Breast epithelium (tissue), 4 donors: ENCODE results near the gene PSAP. TPM values are rescaled to one million over a fixed set of nuclear protein-coding genes. Genes with fewer than 3 reads are reported as not detected.

Experiments
- DNase-seq, 2 donors: peaks; one replicate each; pipeline ENCODE4 v3.0.0-alpha.2; 2019; ENCODE audit warnings: low spot score in 2 of 2
- H3K27ac ChIP-seq, 2 donors: fragments of 200-600 bp; sonication (generic) in 1 of 2; one replicate each; pipeline ENCODE4 v1.5.1; 2016 to 2019; ENCODE audit warnings: mild to moderate bottlenecking in 1 of 2
- H3K27me3 ChIP-seq, 2 donors: fragments of 200-600 bp; sonication (generic) in 1 of 2; one replicate each; pipeline versions ENCODE4 v1.5.1 to v1.6.0; 2017 to 2019; ENCODE audit warnings: control low read depth in 1 of 2, mild to moderate bottlenecking in 1 of 2
- H3K36me3 ChIP-seq: fragments of 200-600 bp; one replicate; pipeline ENCODE4 v1.5.1; 2019
- H3K4me1 ChIP-seq, 2 donors: fragments of 200-600 bp; sonication (generic); one replicate each; pipeline ENCODE4 v1.5.1; 2016 to 2019; ENCODE audit warnings: control low read depth in 1 of 2
- H3K4me3 ChIP-seq, 3 donors: fragments of 200-600 bp; sonication (generic); 1 replicate in 2 of 3; 2 replicates in 1 of 3; pipeline ENCODE4 v1.5.1; 2016 to 2019; ENCODE audit warnings: mild to moderate bottlenecking in 3 of 3, moderate library complexity in 2 of 3
- H3K9me3 ChIP-seq, 2 donors: fragments of 200-600 bp; sonication (generic) in 1 of 2; one replicate each; pipeline ENCODE4 v1.5.1; 2016 to 2019; ENCODE audit warnings: control low read depth in 1 of 2
- CTCF ChIP-seq, 3 donors: fragments of 450-650 bp; IDR thresholded peaks; one replicate each; pipeline ENCODE4 v1.5.1; 2016 to 2017; ENCODE audit warnings: antibody characterized with exemption in 3 of 3, mild to moderate bottlenecking in 3 of 3, moderate library complexity in 3 of 3
- POLR2A ChIP-seq: fragments of 450-650 bp; IDR thresholded peaks from one replicate; pipeline ENCODE4 v1.6.1; 2016; ENCODE audit warnings: antibody characterized with exemption, mild to moderate bottlenecking, moderate library complexity
- POLR2AphosphoS5 ChIP-seq, 3 donors: sonication (generic); formaldehyde crosslinking; IDR thresholded peaks; one replicate each; pipeline ENCODE4 v1.6.1; 2017; ENCODE audit warnings: antibody characterized with exemption in 3 of 3
- intact Hi-C: fragments of 100-400 bp; cut with DNase I; formaldehyde crosslinking; loops from one replicate; pipeline ENCODE4 v1.15.1; 2023; ENCODE audit warnings: low total_unique reads
- total RNA-seq, 3 donors: library from RNA; depleted of rRNA; stranded (reverse); fragments of >200 nt; gene quantifications; one replicate each; pipeline ENCODE4 v1.1.0, GENCODE V29; 2016

PSAP gene
- total RNA-seq, 3 donors from 2014 or later, result 623 to 1,873 (median 945) TPM

- H3K9me3 ChIP-seq, result no peaks in the 10 kb centered on the region
- DNase-seq, result no peak
- no peak overlapping the region for H3K27ac ChIP-seq
- intact Hi-C loops, result no loop called here
- no peaks in the 10 kb centered on the region for H3K36me3 ChIP-seq
- no peaks in the 10 kb centered on the region for H3K4me1 ChIP-seq
- H3K27me3 ChIP-seq, result no peaks in the 10 kb centered on the region
- TF ChIP-seq POLR2AphosphoS5 (IDR thresholded peaks at IDR 0.05) (no peak), CTCF (IDR thresholded peaks at IDR 0.05) (no peak), POLR2A (no peak)
- H3K4me3 ChIP-seq, result no peak overlapping the region
These were observed 68.0 kb downstream of the PSAP start for GRCh38 chr10:71782917-71783490.

- TF ChIP-seq CTCF (IDR thresholded peaks at IDR 0.05) (no peak), POLR2A (no peak), POLR2AphosphoS5 (IDR thresholded peaks at IDR 0.05) (no peak)
- H3K27me3 ChIP-seq, result no peaks in the 10 kb centered on the region
These were observed 68.7 kb downstream of the PSAP start for GRCh38 chr10:71782221-71782916.

GRCh38 chr10:71780719-71781118 is 70.3 kb downstream of the PSAP start:
- no peak for TF ChIP-seq POLR2A
- TF ChIP-seq POLR2AphosphoS5 (IDR thresholded peaks at IDR 0.05), result no peak
- TF ChIP-seq CTCF (IDR thresholded peaks at IDR 0.05), result no peak
- no peaks in the 10 kb centered on the region for H3K27me3 ChIP-seq
- no peaks in the 10 kb centered on the region for H3K4me1 ChIP-seq
- no peak for DNase-seq
- H3K4me3 ChIP-seq, result no peak overlapping the region
- intact Hi-C loops, result no loop called here
- no peaks in the 10 kb centered on the region for H3K9me3 ChIP-seq
- H3K27ac ChIP-seq, result no peak overlapping the region
- no peaks in the 10 kb centered on the region for H3K36me3 ChIP-seq

More at GRCh38 chr10:71782221-71782916, 68.7 kb downstream of the PSAP start:
- H3K4me1 ChIP-seq, result no peaks in the 10 kb centered on the region
- H3K27ac ChIP-seq, result no peak overlapping the region
- H3K36me3 ChIP-seq, result no peaks in the 10 kb centered on the region
- DNase-seq, result no peak
- intact Hi-C loops, result no loop called here
- no peak overlapping the region for H3K4me3 ChIP-seq
- no peaks in the 10 kb centered on the region for H3K9me3 ChIP-seq

GRCh38 chr10:71780156-71780555 is 70.9 kb downstream of the PSAP start:
- H3K4me3 ChIP-seq, result no peak overlapping the region
- H3K36me3 ChIP-seq, result no peaks in the 10 kb centered on the region
- no peaks in the 10 kb centered on the region for H3K27me3 ChIP-seq
- peaks cover 0 to 2% of the 10 kb centered on the region in 2 donors for H3K4me1 ChIP-seq
- TF ChIP-seq POLR2A (no peak), CTCF (IDR thresholded peaks at IDR 0.05) (no peak), POLR2AphosphoS5 (IDR thresholded peaks at IDR 0.05) (no peak)
- no peak overlapping the region for H3K27ac ChIP-seq
- H3K9me3 ChIP-seq, result no peaks in the 10 kb centered on the region
- DNase-seq, result no peak
- intact Hi-C loops, result no loop called here

- DNase-seq, result no peak
- no peak overlapping the region for H3K27ac ChIP-seq
- peaks cover 0 to 2% of the 10 kb centered on the region in 2 donors for H3K4me1 ChIP-seq
- no peaks in the 10 kb centered on the region for H3K27me3 ChIP-seq
- H3K36me3 ChIP-seq, result no peaks in the 10 kb centered on the region
- TF ChIP-seq POLR2A, result no peak
- TF ChIP-seq POLR2AphosphoS5 (IDR thresholded peaks at IDR 0.05), result no peak
- no peak for TF ChIP-seq CTCF (IDR thresholded peaks at IDR 0.05)
- intact Hi-C loops, result no loop called here
- no peaks in the 10 kb centered on the region for H3K9me3 ChIP-seq
- H3K4me3 ChIP-seq, result no peak overlapping the region
These were observed 71.4 kb downstream of the PSAP start for GRCh38 chr10:71779641-71780040.
